NCI-H187 treated with DMSO at 0.1 percent for 48 hours (cell line): ENCODE results near the gene CADPS.

Source experiments
- DNase-seq: peaks from one replicate; lab custom pipeline; 2025; lab: John Stamatoyannopoulos, UW

Gene CADPS

GRCh38 chr3:62812631-62813030, 62.6 kb downstream of the CADPS start:
- DNase-seq: no peak

- DNase-seq: no peak
Observed at GRCh38 chr3:62811119-62811518, 64.1 kb downstream of the CADPS start.

- no peak for DNase-seq
Observed at GRCh38 chr3:62809369-62809768, 65.8 kb downstream of the CADPS start.

GRCh38 chr3:62805580-62806277, 69.5 kb downstream of the CADPS start:
- DNase-seq: no peak

GRCh38 chr3:62805106-62805505, 70.1 kb downstream of the CADPS start:
- DNase-seq: peak; percentile 10

- no peak for DNase-seq
Observed at GRCh38 chr3:62803276-62803675, 71.9 kb downstream of the CADPS start.

- no peak for DNase-seq
Observed at GRCh38 chr3:62798000-62798399, 77.2 kb downstream of the CADPS start.

- DNase-seq: no peak
Observed at GRCh38 chr3:62797132-62797531, 78.1 kb downstream of the CADPS start.

- DNase-seq: no peak
Observed at GRCh38 chr3:62795978-62796657, 79.1 kb downstream of the CADPS start.

- DNase-seq: no peak
Observed at GRCh38 chr3:62793946-62794345, 81.3 kb downstream of the CADPS start.

GRCh38 chr3:62785384-62785783, 89.8 kb downstream of the CADPS start:
- DNase-seq: no peak

GRCh38 chr3:62781121-62781520, 94.1 kb downstream of the CADPS start:
- DNase-seq: no peak

GRCh38 chr3:62777674-62778073, 97.5 kb downstream of the CADPS start:
- no peak for DNase-seq

GRCh38 chr3:62777130-62777529, 98.1 kb downstream of the CADPS start:
- no peak for DNase-seq

- DNase-seq: no peak
Observed at GRCh38 chr3:62774221-62774620, 101.0 kb downstream of the CADPS start.

GRCh38 chr3:62771331-62772072, 103.7 kb downstream of the CADPS start:
- no peak for DNase-seq

GRCh38 chr3:62768896-62769295, 106.3 kb downstream of the CADPS start:
- DNase-seq: no peak

- no peak for DNase-seq
Observed at GRCh38 chr3:62761711-62762110, 113.5 kb downstream of the CADPS start.

- DNase-seq: no peak
Observed at GRCh38 chr3:62761311-62761710, 113.9 kb downstream of the CADPS start.

GRCh38 chr3:62758296-62759066, 116.7 kb downstream of the CADPS start:
- no peak for DNase-seq

- DNase-seq: no peak
Observed at GRCh38 chr3:62757045-62757444, 118.2 kb downstream of the CADPS start.

GRCh38 chr3:62755285-62755684, 119.9 kb downstream of the CADPS start:
- DNase-seq: no peak
